NCI-H774 (cell line): ENCODE data around the gene TGM5.
"Not testable (repeated sequence)": the region's sequence is repeated elsewhere in the genome, so short reads cannot be mapped to it uniquely, and the experiment has no call there.

Experiments used
- DNase-seq: peaks from one replicate; lab custom pipeline; 2025; lab: John Stamatoyannopoulos, UW

Gene TGM5

DNA sequence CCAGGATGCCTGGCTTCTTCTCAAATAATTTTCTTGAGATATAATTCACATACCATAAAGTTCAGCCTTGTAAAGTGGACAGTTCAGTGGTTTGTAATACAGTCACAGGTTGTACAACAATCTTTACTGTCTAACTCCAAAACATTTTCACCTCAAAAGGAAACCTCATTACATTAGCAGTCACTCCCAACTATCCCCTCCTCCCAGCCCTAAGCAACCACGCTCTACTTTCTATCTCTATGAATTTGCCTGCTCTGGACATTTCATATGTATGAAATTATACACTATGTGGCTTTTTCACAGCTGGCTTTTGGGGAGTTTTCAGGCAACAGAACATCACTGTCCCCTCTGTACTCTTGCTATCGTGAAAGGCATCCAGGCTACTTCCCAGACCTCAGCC lies 17.5 kb downstream of the TGM5 start:
- DNase-seq, result no peak

DNA sequence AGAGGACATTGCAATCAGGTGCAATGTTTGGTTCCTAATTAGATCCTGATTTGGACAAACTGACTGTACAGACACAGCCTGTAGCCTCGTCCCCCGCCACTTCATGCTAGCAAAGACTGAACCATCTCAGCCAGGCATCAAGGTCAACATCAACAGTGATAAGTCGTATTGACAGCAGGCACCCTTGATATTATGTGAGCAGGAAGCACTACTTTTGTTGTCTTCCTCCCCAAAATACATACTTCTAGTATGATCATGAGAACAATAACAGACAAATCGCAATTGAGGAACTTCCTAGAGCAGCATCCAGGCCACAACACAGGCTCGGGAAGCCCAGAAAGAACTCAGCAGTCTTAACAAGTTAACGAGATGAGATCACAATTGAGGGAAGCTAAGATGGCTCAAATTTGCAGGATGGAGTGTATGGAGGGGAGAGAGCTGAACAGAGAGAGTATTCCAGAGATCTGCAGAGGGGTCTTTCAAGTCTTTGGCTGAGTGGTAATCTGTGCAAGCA lies 20.4 kb downstream of the TGM5 start:
- DNase-seq, result no peak

DNA sequence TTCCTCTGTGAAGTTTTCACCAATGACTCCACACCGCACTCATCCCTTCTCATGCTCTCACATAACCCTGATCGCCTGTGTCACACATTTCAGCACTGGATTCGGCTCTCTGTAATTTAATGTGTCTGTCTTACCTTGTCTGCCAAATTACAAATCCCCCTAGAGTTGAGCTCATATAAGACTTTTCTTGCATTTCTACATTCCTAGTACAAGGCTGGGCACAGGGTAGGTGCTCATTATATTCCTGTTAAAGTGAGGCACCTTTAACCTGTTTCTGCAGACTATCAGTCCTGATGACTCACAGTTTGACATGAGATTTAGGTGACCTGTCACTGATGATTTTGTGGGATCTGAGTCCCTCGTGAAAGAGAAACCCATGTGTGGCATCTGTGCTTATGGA lies 22.6 kb downstream of the TGM5 start:
- no peak for DNase-seq

DNA sequence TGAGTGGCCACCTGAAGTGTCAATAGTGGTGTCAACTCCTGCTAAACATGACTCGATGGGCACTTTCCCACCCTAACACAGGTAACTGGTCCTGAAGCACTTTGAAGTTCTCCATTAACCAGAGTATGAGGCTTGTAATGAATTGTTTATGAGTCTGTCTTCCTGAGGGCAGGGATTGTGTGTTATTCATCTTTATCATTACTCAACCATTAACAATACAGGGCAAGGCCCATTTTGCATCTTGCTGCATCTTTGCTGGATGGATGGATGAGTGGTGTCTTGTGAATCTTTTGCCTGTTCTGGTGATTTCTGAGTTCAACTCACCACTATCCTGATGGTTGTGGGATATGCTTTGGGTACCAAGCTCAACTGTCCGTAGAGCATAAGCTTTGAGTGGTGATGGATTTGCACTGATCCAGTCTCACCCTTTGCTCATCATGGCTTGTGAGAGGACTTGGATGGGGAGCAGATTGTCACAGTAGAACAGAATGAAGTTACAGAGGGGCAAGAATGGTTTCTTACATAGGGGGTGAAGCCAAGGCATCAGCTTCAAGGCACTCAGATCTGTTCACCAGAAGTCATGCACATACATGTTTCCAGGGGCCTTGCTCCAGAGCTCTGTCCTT lies 23.6 kb downstream of the TGM5 start:
- no peak for DNase-seq

DNA sequence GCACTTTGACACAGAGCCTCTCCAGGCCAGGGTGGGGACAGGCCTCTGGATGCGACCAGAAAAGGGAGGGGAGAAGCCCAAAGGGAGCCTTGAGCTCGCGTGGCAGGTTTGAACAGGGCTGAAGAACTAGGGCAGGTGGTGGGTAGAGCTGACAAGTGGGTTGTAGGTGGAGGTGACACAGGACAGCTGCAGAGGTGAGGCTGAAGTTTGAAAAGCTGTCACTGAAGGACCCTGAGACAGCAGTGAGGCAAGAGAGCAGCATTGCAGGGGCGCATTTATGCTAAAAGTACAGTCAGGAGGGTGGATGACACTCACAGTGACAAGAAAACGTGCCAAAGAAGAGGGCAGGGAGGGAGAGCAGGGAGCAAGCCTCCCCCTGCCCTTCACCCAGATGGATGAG lies 24.1 kb downstream of the TGM5 start:
- no peak for DNase-seq

DNA sequence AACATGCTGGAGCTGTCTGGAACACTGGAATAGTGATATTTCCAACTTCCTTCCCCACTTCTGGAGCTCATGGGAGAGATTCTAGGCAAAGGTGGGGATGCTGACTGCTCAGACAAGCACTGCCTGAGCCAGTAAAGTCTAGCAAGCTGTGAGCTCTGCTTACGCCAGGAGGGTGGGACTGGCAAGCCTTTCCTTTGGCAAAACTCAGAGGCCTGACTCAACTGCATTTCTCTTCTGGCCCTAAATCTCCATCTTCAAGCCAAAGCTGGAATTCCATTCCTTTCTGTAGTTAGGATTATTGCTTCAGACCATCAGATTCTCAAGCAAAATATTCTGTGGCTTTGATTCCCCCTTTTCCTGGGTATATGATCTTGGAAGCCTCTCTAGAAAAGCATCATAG lies 25.6 kb downstream of the TGM5 start:
- DNase-seq, result no peak

DNA sequence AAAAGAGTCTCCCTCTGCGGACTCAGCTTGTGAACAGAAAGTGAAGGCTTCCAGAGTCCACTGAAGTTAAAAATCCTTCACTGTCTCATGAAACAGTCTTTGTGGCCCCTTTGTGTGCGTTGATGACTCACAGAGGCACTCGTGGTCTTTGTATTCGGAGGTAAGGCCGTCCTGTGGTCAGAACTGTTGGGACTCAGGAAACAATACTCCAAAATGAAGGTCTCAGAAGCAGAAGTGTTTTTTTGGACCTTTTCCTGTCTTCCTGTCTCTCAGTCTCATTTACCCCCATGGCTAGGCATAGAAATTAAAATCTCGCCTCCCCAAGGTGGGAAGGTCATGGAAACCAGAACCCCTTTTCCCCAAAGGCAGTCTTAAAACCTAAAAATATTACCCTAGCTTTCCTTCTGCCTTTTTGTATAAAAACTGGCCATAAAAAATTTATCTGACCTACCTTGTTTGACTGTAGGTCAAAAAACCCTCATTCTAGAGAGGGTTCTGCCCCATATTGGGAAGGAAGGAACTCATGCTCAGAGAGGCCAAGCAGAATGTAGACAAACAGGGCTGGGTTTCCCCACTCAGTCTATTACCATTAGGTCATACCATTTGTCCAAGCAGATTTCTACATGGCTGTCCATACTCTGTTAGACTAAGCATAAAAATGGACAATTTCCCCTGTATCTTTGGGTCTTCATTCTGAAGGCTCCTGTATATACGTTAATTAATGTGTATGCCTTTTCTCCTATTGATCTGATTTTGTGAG lies 26.8 kb downstream of the TGM5 start:
- DNase-seq, result no peak

DNA sequence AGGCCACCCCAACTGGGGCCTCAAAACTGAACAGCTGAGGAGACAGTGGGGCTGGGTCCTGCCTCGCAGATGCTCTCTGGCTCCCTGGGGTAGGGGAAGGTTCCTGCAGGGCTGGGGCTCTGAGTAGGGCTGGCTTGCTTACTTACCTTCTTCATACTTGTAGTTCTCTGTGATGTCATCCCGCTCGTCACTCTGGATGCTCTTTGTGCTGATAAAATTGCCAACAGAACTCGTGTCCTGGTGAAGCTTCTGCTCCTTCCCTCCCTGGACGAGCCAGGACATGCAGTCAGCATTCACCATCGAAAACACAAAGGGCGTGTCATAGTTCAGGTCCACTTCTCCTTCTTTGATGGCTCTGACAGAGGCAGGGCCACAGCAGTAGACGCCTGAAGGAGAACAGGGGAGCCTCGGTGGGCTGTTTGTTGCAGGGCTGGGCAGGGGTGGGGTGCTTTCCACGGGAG lies 28.0 kb downstream of the TGM5 start:
- no peak for DNase-seq

DNA sequence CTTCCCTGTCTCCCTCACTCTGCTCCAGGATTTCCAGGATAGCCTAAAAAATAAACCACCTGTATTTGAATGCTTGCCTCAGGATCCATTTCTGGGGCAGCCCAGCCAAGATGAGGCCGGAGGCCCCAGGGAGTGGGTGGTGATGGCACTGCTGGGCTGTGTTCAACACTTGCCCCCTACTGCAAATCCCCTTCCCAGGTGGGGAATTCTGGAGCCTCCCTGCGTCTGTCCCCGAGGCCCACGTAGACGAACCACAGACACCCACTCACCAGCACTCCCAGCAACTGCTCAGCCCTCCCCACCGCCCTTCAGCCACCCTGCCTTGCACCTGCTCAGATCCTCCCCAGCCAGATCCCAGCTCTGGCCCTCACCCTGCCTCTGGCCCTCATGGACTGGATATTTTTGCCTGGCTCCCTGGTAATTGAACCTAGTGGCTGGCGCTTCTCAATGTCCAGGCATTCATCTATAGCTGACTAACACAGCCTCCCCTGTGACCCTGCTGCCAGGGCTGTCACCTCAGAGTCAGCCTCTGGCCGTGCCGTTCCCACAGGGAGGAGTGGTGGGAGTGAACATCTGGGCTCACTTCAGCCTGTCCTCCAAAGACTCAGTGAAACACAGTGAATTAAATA lies 28.8 kb downstream of the TGM5 start:
- no peak for DNase-seq

DNA sequence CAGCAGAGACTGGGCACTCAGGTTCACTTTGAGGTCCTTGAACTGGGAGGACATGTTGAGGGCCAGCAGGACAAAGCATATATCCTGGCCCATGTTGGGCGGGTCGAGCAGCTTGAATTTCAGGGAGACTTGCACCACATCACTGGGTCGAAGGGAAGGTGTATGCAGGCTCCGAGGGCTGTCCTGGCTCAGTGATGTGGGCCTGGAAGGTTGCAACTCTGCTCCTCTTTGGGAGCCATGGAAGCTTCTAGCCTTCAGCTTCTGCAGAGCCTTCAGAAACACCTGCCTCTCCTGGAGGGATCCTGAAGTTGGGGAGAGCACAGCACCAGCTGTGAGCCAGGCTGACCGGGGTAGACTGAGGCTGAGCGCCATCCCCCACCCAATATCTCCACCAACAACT lies 31.2 kb downstream of the TGM5 start:
- no peak for DNase-seq

DNA sequence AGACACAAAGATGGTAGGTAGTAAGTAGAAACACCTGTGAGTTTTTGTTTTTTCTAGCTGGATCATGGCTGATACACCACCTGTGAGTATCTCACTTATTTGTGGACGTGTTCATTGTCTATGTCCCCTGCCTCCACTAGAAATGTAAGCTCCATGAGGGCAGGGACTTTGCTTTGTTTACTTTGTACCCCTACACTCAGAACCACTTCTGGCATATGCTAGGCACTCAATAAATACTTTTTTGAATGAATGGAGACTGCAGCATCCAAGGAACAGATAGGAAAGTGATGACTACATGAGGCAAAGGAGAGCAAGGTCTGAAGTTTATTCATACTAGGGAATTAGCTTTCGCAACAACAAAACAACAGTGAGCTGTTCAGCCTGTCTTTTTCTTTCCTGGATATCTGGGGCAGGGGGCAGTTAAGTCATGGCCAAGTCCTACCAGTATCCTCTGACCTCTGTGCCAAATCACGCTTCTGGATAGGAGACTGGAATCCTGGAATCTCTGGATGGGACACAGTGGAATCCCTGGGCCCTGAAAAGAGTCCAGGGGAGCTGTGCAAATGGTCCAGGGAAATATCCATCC lies 34.3 kb downstream of the TGM5 start:
- DNase-seq, result no peak

DNA sequence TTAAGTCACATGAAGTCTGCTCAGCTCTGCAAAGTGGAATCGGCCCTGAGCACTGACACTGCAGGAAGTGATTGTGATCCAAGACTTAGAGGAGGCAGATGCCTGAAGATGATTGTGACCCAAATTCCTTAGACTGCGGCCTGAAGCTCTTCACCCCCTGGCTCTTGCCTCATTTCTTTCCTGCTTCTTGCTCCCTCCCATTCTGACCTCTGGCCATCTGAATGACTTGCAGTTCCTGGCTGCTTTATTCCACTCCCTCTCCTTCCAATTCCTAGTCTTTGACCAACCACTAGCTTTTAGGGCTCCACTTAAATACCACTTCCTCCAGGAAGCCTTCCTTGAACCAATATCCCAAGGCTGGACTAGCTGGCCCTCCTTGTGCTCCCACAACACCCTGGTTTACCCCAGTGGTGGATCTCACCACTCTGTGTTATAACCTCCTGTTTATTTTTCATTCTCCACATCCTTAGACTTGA lies 36.0 kb downstream of the TGM5 start:
- no peak for DNase-seq

DNA sequence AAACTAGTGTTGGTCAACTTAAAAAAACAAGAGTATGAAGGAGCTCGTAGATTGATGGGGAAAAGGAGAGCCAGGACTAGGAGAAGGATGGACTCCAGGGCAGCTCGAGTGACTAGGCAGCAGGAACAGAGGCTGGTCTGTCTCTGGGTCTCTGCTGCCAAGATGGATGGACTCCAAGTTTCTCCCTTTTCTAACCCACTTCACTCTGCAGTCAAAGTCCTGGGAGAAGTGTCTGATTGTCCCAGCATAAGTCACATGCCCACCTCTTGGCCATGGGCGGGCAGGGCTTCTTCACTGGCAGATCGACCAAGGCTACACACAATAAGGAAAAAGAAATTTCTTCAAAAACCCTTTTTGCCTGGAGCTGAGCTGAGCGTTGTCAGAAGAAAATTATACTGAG lies 36.8 kb downstream of the TGM5 start:
- no peak for DNase-seq

DNA sequence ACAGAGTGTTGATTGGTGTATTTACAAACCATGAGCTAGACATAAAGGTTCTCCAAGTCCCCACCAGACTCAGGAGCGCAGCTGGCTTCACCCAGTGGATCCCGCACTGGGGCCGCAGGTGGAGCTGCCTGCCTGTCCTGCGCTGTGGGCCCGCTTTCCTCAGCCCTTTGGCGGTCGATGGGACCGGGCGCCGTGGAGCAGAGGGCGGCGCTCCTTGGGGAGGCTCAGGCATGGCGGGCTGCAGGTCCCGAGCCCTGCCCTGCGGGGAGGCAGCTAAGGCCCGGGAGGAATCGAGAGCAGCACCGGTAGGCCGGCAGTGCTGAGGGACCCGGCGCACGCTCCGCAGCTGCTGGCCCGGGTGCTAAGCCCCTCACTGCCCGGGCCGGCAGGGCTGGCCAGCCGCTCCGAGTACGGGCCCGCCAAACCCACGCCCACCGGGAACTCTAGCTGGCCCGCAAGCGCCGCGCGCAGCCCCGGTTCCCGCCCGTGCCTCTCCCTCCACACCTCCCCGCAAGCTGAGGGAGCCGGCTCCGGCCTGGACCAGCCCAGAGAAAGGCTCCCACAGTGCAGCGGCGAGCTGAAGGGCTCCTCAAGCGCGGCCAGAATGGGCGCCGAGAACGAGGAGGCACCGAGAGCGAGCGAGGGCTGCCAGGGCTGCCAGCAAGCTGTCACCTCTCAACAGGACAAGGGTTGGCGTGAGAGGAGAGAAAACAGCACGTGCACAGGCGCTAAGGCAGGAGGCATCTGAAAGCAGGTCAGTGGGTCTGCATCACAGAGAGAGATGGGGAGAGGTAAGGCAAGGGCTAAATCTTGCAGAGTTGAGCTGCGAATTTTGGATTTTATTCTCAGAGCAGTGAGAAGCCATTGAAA lies 40.1 kb downstream of the TGM5 start:
- DNase-seq, result no peak

DNA sequence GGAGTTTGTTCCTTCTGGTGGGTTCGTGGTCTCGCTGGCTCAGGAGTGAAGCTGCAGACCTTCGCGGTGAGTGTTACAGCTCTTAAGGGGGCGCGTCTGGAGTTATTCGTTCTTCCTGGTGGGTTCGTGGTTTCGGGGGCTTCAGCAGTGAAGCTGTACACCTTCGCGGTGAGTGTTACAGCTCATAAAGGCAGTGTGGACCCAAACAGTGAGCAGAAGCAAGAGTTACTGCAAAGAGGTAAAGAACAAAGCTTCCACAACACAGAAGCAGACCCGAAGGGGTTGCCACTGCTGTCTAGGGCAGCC lies 40.8 kb downstream of the TGM5 start:
- DNase-seq, result not testable (repeated sequence)

DNA sequence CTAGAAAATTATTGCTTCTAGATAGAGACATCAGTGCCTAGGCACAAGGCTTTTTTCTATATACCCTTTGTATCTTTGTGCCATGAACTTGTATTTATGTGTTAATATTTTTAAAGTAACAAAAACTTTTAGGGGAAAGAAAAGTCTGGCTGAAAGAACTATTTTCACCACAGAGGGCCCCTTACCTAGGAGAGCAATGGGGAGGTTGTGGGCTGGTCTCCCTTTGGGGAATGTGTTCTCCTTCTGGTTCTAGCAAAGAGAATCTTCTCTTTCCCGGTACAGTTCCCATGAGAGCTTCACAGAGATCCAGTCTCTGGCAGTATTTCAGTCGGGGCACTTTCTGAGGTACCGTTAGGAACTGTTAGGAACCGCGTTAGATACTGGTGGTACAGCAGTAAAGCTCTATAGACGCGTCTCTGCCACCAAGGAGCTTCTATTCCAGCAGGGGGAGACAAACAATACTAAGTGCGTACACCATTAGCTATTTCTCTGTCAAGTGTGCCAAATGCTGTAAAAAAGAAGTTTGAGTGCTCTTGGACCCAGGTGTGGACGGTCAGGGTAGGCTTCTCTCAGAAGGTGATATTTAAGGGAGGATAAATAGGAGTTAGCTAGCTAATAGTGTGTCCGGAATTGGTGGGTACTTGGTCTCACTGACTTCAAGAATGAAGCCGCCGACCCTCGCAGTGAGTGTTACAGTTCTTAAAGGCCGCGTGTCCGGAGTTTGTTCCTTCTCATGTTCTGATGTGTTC lies 41.4 kb downstream of the TGM5 start:
- peak; percentile 59 for DNase-seq

DNA sequence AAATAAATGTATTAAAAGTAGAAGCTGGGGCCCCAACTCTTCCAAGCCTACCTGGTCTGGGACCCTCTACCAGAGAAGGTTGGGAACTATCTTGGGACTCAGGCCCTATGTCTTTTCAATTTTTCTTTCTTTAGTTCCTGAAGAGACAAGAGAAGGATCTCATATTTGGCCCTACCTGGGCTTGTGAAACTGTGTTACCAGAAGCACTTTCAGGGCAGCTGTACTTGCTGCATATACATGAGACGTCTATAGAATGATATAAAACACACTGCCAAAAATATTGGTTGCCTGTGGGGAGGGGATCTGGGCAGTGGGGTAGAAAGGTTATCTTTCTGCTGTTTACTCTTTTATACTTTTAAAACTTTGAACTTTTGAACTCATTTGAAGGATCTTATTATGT lies 45.3 kb downstream of the TGM5 start:
- DNase-seq, result no peak

DNA sequence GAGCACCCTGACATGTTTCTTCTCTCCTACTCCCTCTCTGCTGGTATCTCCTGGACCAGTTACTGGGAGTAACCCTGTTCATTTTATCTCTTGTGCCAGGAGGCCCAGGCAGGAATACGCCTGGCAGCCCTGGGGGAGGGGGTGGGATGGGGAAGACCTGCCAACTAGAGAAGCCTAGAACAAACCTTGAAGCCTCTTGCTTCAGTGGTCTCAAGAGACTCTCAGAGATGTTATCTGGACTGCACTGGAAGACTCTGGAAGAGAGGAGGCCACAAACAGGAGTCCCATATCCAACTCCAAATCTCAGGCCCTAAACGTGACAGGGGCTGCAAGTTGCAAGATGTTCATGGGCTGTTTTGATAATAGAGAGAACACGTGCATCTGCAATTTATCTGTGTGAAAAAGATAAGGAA lies 45.7 kb downstream of the TGM5 start, which contains the start of gene EPB42:
Gene EPB42, minus strand, starts transcription at position 28 of the 413 bp plus-strand sequence. CDS start 193 bp downstream, outside the sequence.
- no peak for DNase-seq

DNA sequence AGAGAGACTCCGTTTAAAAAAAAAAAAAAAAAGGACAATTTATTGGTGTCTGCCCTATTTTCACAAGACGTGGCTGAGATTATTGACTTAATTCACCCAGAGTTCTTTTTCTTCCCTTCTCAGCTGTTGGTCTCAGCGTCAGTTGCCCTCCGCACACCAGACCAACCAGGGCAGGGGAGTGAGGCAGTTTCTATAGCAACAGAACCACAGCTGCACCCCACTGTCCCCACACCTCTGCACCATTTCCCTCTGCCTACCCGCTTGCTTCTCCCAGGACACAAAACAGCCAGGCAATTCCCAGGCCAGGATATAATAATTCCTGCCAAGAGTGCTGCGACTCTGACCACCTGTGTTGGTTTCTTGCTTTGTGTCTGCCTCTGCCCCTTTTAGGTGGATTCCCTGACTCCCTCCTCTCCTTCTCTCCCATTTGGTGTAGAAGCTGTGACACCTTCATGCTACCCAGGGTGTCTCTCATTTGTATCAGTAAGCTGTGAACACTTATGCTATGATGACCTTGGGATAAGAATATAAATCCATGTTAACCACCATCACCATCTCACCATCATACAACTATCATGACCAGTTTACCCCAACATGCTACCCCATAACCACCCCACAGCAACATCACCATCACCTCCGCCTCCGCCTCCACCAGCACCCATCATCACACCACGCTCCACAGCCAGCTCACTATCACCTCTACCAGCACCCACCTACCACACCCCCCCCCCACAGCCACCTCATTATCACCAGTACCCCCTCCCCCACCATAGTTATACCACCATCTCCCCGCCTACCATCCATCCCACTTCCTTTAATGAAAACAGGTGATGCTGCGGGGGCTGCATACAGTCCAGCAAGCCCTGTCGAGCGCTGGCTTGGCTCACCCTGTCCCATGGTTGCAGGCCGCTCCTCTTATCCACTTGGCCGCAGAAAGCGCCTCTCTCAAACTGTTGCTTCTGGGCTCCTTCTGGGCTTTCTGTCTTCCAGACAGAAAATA lies 46.5 kb downstream of the TGM5 start:
- no peak for DNase-seq
